ENCODE results near the gene DGKG. TPM values are rescaled to one million over a fixed set of nuclear protein-coding genes. Genes with fewer than 3 reads are reported as not detected.

DGKG gene
- total RNA-seq, 4 donors from 2014 or later: 1.3 to 5.7 (median 2.3) TPM

DNA sequence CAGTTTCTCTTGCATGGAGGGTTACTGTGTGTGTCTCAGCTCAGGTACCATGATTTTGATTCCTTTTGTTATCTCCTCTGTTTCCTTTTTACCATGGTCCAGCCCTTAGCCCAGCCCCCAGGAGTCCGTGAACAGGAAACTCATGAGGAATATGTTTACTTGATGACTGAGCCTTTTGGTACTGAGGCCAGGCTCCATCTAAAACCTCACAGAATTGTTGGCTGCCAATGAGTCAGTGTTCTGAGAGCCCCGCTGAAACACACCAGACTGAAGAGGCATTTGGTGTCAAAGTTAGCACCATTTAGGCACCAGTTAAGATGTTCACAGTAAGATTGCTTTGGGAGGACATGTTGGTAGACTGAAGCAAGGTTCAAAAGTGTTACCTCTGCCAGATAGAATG, 80.9 kb downstream of the DGKG start:
- Histone ChIP-seq H3K27me3 (no peaks in the 10 kb centered on the region), H3K27ac (no peak overlapping the region), H3K4me1 (no peaks in the 10 kb centered on the region), H3K36me3 (no peaks in the 10 kb centered on the region), H3K9me3 (no peaks in the 10 kb centered on the region), H3K4me3 (no peak overlapping the region)
- no peak for TF ChIP-seq POLR2A (IDR thresholded peaks at IDR 0.05)
- TF ChIP-seq EP300 (IDR thresholded peaks at IDR 0.05): no peak
- TF ChIP-seq, protein P1, sequence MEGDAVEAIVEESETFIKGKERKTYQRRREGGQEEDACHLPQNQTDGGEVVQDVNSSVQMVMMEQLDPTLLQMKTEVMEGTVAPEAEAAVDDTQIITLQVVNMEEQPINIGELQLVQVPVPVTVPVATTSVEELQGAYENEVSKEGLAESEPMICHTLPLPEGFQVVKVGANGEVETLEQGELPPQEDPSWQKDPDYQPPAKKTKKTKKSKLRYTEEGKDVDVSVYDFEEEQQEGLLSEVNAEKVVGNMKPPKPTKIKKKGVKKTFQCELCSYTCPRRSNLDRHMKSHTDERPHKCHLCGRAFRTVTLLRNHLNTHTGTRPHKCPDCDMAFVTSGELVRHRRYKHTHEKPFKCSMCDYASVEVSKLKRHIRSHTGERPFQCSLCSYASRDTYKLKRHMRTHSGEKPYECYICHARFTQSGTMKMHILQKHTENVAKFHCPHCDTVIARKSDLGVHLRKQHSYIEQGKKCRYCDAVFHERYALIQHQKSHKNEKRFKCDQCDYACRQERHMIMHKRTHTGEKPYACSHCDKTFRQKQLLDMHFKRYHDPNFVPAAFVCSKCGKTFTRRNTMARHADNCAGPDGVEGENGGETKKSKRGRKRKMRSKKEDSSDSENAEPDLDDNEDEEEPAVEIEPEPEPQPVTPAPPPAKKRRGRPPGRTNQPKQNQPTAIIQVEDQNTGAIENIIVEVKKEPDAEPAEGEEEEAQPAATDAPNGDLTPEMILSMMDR (IDR thresholded peaks at IDR 0.05): no peak
- no peak for DNase-seq (ENCODE audit: low spot score in 2 of 2)
- 31 to 34% methylated on average over 2 of the region's 2 CpGs for WGBS, 2 donors

DNA sequence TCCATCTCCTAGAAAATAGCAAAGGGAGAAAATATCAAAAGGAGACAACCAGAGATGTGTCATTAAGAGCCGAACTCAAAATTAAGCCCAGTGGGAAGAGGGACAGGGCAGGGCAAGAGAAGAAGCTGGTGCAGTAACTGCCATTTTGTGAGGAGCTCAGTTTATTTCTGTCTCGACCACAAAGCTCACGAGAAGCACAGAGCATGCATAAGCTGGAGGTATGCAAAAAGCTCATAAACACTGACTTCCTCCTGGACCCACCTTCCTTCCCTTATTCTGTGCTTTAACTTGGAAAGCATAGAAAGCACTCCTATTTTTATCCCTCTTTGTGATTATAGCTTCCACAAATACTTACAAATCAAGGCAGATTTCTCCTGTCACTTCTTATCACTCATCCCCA, 81.3 kb downstream of the DGKG start:
- Histone ChIP-seq H3K27me3 (no peaks in the 10 kb centered on the region), H3K27ac (no peak overlapping the region), H3K9me3 (no peaks in the 10 kb centered on the region), H3K4me3 (no peak overlapping the region), H3K36me3 (no peaks in the 10 kb centered on the region), H3K4me1 (no peaks in the 10 kb centered on the region)
- 61 to 62% methylated on average over 3 of the region's 3 CpGs for WGBS, 2 donors
- DNase-seq (ENCODE audit: low spot score in 2 of 2): no peak
- TF ChIP-seq POLR2A (IDR thresholded peaks at IDR 0.05): no peak
- no peak for TF ChIP-seq EP300 (IDR thresholded peaks at IDR 0.05)
- TF ChIP-seq, protein P1 (IDR thresholded peaks at IDR 0.05): no peak

DNA sequence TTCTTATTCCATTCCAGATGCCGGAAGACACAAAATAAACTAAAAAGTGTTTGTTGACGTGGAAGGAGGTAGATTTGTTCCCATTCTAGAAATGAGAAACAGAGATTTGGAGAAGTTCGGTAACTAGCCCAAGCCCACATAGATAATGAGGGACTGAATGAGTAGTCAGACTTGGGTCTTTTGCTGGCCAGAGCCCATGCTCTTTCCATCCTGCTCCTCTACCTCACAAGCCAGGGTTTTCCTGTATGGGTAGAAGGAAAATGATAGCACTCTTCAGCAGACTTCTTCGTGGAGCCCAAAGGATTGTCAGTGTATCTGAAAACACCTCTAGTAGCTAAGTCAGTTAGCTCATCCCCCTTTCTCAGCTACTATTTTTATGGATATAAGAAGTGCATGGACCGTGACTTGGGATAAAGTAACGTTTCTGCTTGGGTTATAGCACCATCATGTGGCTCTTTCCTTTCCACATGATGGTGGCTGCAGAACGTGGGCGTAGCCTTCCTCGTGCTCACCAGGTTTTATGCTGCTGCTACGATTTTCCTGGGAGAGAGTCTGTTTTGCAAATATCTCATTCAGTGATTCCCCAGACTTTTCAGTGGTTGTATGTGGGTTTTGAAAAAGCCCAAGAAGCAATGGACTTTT, 84.6 kb downstream of the DGKG start:
- peak in 1 of 2 donors; percentile 46 for DNase-seq (ENCODE audit: low spot score in 2 of 2)
- Histone ChIP-seq H3K27ac (no peak overlapping the region), H3K4me1 (no peaks in the 10 kb centered on the region), H3K36me3 (no peaks in the 10 kb centered on the region), H3K4me3 (no peak overlapping the region), H3K27me3 (no peaks in the 10 kb centered on the region), H3K9me3 (no peaks in the 10 kb centered on the region)
- TF ChIP-seq POLR2A (IDR thresholded peaks at IDR 0.05) (no peak), EP300 (IDR thresholded peaks at IDR 0.05) (no peak)
- TF ChIP-seq, protein P1 (IDR thresholded peaks at IDR 0.05): peak; percentile 20 to 61 (median 50)
- WGBS, 2 donors: 42 to 45% methylated on average over 10 of the region's 10 CpGs

DNA sequence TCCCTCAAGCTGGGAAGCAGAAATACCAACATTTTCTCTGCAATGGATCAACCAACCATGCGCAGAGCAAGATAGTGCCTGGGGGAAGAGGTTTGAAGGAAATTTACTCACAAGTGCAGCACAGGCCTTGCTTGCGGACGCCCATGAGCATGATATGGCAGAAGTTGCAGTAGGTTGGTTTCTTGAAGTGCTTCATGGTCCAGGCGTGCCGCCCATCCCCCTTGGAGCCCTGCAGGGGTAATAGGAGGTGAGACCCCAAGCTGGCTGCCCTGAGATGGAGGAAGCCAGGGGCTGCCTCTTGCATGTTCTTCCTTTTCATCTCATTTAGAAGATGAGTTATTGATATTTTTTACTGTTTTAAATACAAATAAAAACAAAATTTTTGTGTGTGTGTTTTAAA, 86.6 kb downstream of the DGKG start:
- Histone ChIP-seq H3K4me3 (no peak overlapping the region), H3K4me1 (no peaks in the 10 kb centered on the region), H3K9me3 (no peaks in the 10 kb centered on the region), H3K27me3 (no peaks in the 10 kb centered on the region), H3K36me3 (no peaks in the 10 kb centered on the region), H3K27ac (no peak overlapping the region)
- TF ChIP-seq EP300 (IDR thresholded peaks at IDR 0.05): no peak
- TF ChIP-seq POLR2A (IDR thresholded peaks at IDR 0.05): no peak
- DNase-seq (ENCODE audit: low spot score in 2 of 2): no peak
- WGBS, 2 donors: 91% methylated on average over 5 of the region's 5 CpGs

DNA sequence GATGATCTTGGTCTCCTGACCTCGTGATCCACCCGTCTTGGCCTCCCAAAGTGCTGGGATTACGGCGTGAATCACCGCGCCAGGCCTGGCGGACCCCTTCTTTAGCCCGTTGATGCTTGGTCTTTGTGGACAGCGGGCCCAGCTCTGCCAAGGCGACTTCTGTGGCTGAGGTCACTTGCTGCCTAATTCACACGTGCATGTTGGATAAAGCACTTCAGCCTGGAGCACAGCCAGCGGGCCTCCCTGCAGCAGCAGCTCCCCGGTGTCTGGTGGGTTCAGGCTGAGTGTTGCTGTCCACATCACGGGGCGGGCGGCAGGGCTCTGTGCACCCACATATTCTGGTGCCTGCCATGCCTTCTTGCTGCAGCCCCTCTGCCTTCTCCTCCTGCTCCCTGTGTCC, 88.4 kb downstream of the DGKG start:
- no peak for DNase-seq (ENCODE audit: low spot score in 2 of 2)
- WGBS, 2 donors: 88 to 92% methylated on average over 11 to 16 of the region's 16 CpGs
- Histone ChIP-seq H3K27me3 (no peaks in the 10 kb centered on the region), H3K4me3 (no peak overlapping the region), H3K27ac (no peak overlapping the region), H3K4me1 (no peaks in the 10 kb centered on the region), H3K9me3 (no peaks in the 10 kb centered on the region), H3K36me3 (no peaks in the 10 kb centered on the region)
- TF ChIP-seq, protein P1 (IDR thresholded peaks at IDR 0.05): no peak
- TF ChIP-seq POLR2A (IDR thresholded peaks at IDR 0.05): no peak
- TF ChIP-seq EP300 (IDR thresholded peaks at IDR 0.05): no peak

All from tibial nerve (tissue), 4 donors.